ENCODE measurements around the gene CSK. TPM values are rescaled to one million over a fixed set of nuclear protein-coding genes. Genes with fewer than 3 reads are reported as not detected.

Gene CSK
- total and polyA plus RNA-seq, 3 donors from 2014 or later, result 41.5 to 45.6 (median 43.1) TPM

DNA sequence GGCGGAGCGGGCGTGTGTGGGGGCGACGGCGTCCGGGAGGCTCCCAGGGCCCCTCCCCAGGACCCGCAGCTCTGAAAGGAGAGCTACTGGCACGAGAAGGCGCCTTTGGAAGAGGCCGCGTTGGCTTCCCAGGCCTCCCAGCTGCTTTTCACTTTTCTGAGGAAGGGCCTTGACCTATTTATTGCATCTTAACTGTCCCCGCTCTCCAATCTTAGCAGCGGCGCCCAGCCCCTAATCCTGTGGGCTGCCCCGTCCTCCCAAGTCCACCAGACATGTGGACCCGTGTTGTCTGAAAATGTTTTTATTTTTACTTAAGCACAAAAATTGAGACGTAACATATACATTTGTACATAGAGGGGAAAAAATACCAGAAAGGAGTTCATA is 61.6 kb downstream of the CSK start:
- H3K4me3 ChIP-seq, result peak overlapping the region; percentile 75 to 84
- WGBS, 2 donors, result 0 to 2% methylated on average over 9 to 18 of the region's 18 CpGs
- peaks cover 30% of the 10 kb centered on the region for H3K4me1 ChIP-seq
- TF ChIP-seq, protein P1, sequence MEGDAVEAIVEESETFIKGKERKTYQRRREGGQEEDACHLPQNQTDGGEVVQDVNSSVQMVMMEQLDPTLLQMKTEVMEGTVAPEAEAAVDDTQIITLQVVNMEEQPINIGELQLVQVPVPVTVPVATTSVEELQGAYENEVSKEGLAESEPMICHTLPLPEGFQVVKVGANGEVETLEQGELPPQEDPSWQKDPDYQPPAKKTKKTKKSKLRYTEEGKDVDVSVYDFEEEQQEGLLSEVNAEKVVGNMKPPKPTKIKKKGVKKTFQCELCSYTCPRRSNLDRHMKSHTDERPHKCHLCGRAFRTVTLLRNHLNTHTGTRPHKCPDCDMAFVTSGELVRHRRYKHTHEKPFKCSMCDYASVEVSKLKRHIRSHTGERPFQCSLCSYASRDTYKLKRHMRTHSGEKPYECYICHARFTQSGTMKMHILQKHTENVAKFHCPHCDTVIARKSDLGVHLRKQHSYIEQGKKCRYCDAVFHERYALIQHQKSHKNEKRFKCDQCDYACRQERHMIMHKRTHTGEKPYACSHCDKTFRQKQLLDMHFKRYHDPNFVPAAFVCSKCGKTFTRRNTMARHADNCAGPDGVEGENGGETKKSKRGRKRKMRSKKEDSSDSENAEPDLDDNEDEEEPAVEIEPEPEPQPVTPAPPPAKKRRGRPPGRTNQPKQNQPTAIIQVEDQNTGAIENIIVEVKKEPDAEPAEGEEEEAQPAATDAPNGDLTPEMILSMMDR (IDR thresholded peaks at IDR 0.05), result no peak
- TF ChIP-seq POLR2A (IDR thresholded peaks at IDR 0.05), result no peak
- peak overlapping the region; percentile 89 for H3K27ac ChIP-seq
- no peaks in the 10 kb centered on the region for H3K36me3 ChIP-seq (ENCODE audit: low read depth, missing control alignments)
- no peaks in the 10 kb centered on the region for H3K9me3 ChIP-seq
- intact Hi-C loops (cut with DNase I; ENCODE audit: low total_unique reads), result loop anchor here (5.0 kb wide), 1 partner anchor 61 kb away; the partner anchor contains the start of gene CSK
- no peak for DNase-seq
- no peaks in the 10 kb centered on the region for H3K27me3 ChIP-seq

DNA sequence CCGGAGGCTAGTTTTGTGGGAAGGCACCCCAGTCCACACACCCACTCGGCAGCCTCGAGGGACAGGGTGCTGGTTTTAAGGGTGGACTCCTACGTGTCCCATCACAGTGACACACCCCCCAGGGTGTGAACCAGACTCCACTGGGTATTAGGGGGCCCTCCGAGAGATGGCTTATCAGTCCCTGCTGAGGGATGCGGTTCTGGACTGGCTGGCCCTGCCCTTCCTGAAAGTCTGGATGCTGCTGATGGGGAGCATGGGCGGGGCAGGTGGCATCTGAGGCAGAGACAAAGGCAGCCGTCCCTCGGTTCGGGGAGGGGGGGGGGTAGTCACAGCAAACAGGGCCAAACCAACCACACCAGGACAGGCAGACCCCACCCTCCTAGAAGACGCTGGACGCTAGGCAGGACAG is 62.0 kb downstream of the CSK start:
- H3K4me3 ChIP-seq, result peak overlapping the region; percentile 75 to 84
- H3K36me3 ChIP-seq (ENCODE audit: low read depth, missing control alignments), result no peaks in the 10 kb centered on the region
- H3K27me3 ChIP-seq, result no peaks in the 10 kb centered on the region
- DNase-seq, result no peak
- peak overlapping the region; percentile 89 for H3K27ac ChIP-seq
- WGBS, 2 donors, result 19 to 22% methylated on average over 7 to 8 of the region's 12 CpGs
- TF ChIP-seq, protein P1 (IDR thresholded peaks at IDR 0.05), result no peak
- TF ChIP-seq POLR2A (IDR thresholded peaks at IDR 0.05), result no peak
- intact Hi-C loops (cut with DNase I; ENCODE audit: low total_unique reads), result loop anchor here (5.0 kb wide), 1 partner anchor 62 kb away; the partner anchor contains the start of gene CSK
- H3K9me3 ChIP-seq, result no peaks in the 10 kb centered on the region
- peaks cover 30% of the 10 kb centered on the region for H3K4me1 ChIP-seq

DNA sequence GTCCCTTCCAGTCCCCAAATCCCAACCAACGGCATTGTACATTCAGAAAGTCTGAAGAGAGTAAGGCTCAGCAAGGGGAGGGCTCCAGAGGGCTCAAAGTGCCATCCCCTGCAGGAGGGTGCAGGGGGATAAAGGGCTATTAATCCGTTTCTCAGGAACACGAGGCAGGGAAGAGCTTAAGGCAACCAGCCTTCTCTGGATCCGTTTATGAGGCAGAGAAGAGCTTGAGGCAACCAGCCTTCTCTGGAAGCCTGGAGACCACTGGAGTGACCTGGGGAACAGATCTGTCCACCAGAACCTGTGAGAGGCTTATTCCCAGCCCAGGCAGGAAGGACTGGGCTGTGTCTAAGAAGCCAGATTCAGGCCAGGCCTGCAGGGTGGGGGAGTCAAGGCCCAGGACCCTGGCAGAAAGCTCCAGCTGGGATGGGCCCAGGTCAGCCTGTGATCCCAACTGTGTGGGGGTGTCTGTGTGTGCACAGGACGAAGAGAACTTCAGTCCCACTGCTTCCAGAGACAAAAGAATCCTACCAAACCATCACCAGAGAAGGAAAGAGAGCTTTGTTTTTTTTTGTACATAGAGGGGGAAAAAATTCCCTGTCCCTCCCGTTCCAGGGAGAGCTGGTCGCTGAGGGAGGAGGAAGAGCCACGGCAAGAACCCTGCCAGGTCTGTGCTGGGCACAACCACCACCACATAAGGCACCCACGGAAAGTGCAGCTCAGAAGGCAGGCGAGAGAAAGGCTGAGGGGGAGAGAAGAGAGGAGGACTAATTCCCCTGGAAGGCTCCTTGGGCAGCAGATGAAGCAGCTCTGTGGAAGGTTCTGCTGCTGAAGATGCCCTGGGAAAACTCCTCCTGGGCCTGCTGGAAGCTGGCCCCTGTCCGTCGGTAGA is 62.7 kb downstream of the CSK start:
- H3K4me1 ChIP-seq, result peaks cover 30% of the 10 kb centered on the region
- peak; percentile 41 for DNase-seq
- H3K4me3 ChIP-seq, result no peak overlapping the region
- no peaks in the 10 kb centered on the region for H3K9me3 ChIP-seq
- no peaks in the 10 kb centered on the region for H3K27me3 ChIP-seq
- intact Hi-C loops (cut with DNase I; ENCODE audit: low total_unique reads), result loop anchor here (5.0 kb wide), 1 partner anchor 62 kb away; the partner anchor contains the start of gene CSK
- peak overlapping the region; percentile 89 for H3K27ac ChIP-seq
- 34 to 38% methylated on average over 8 to 12 of the region's 12 CpGs for WGBS, 2 donors
- H3K36me3 ChIP-seq (ENCODE audit: low read depth, missing control alignments), result no peaks in the 10 kb centered on the region
- TF ChIP-seq, protein P1 (IDR thresholded peaks at IDR 0.05), result no peak
- TF ChIP-seq POLR2A (IDR thresholded peaks at IDR 0.05), result no peak

DNA sequence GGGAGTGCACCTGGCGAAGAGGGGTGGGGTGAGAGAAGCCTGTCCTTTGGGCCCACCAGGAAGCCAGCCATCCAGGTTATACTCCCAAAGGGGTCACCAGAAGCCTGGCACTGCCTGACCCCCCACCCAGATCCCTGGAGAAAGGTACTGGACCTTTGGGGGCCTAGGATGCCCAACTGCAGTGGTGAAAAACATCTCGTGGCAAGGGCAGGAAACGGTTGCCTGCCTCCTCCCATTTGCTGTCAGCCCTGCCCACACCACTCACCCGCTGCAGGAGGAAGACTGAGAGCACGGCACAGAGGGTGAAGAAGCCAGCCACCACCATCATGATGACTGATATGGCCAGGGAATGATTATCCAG is 63.3 kb downstream of the CSK start:
- H3K36me3 ChIP-seq (ENCODE audit: low read depth, missing control alignments), result no peaks in the 10 kb centered on the region
- no peaks in the 10 kb centered on the region for H3K27me3 ChIP-seq
- H3K4me3 ChIP-seq, result no peak overlapping the region
- H3K27ac ChIP-seq, result peak overlapping the region; percentile 24 to 89
- DNase-seq, result no peak
- no peak for TF ChIP-seq POLR2A (IDR thresholded peaks at IDR 0.05)
- TF ChIP-seq, protein P1 (IDR thresholded peaks at IDR 0.05), result no peak
- H3K9me3 ChIP-seq, result no peaks in the 10 kb centered on the region
- WGBS, 2 donors, result 48 to 63% methylated on average over 4 to 5 of the region's 5 CpGs
- intact Hi-C loops (cut with DNase I; ENCODE audit: low total_unique reads), result no loop called here
- peaks cover 30% of the 10 kb centered on the region for H3K4me1 ChIP-seq
